Middle frontal gyrus (tissue), 1 donor: ENCODE results near the gene OXA1L.
"Not testable (repeated sequence)": the region's sequence is repeated elsewhere in the genome, so short reads cannot be mapped to it uniquely, and the experiment has no call there.

ENCODE experiments used
- DNase-seq: peaks from one replicate; pipeline ENCODE4 v3.0.0-alpha.2; 2015; ENCODE audit warnings: low spot score; ENCODE audit errors: extremely low spot score

OXA1L gene

DNA sequence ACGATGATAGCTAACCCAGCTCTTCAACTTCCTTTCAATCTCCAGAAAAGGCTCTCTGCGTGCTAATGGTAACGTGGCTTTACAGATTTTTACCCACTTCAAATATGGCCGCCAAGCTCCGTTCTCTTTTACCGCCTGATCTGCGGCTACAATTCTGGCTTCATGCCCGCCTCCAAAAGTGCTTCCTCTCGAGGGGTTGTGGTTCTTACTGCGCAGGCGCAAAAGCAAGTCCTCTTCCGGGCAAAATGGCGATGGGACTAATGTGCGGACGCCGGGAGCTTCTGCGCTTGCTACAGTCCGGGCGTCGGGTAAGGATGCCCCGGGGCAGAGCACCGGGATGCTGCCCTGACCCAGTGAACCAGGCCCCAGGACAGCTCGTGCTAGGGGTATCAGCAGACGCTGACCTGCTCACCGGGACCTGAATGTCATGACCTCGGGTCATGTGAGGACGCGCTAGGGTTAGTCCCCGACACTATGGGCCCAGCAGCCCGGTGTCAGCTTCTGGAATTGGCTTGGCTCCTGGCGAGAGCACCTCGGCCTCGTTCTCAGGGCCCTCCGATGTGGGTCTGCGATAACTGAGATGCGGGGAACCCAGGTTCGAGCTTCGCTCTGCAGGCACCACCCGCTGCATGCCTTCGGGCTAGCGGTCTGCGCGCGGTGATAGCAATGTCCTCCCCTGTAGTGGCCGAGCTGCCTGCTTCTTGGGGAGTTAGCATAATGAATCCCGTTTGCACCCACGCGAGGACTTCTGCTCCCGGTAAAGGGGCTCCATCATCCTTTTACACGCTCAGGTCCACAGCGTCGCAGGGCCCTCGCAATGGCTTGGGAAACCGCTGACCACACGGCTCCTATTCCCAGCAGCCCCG, at the start of gene OXA1L:
TSS of gene OXA1L (plus strand) at position 232 of the 866 bp plus-strand sequence. CDS start at position 246, 14 bp downstream.
- DNase-seq: peak; percentile 91

DNA sequence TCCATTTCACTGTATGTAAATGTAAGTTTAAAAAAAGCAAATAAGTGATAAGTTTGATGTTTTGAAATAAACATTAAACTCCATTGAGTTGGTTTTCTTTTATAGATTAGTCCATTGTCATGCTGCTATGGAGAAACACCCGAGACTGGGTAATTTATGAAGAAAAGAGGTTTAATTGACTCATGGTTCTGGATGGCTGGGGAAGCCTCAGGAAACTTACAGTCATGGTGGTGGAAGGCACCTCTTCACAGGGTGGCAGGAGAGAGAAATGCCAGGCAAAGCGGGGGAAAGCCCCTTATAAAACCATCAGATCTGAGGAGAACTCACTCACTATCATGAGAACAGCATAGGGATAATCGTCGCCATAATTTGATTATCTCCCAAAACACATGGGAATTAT, 48.4 kb upstream of the OXA1L start:
- no peak for DNase-seq

- DNase-seq: no peak
Observed at GRCh38 chr14:22721213-22721612, 45.3 kb upstream of the OXA1L start.

DNA sequence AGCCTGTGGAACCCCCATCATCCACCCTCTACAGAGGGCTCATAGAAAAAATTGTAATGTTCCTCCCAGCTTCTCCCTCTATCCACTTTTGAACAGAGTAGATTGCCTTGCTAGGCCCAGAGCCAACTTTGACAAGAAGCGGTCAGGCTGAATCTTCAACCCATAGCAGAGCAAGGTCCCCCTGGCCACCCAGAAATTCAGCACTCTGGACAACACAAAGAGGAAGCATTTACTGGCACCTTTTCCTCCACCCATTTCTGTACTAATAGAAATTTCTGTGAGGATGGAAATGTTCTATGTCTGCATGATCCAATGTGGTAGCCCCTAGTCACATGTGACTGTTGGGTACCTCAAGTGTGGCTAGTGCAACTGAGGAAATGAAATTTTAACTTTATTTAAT, 42.7 kb upstream of the OXA1L start:
- DNase-seq: no peak

DNA sequence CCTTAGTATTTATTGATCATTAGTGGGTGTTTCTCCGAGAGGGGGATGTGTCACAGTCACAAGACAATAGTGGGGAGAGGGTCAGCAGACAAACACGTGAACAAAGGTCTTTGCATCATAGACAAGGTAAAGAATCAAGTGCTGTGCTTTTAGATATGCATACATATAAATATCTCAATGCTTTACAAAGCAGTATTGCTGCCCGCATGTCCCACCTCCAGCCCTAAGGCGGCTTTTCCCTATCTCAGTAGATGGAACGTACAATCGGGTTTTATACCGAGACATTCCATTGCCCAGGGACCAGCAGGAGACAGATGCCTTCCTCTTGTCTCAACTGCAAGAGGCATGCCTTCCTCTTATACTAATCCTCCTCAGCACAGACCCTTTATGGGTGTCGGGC, 41.6 kb upstream of the OXA1L start:
- not testable (repeated sequence) for DNase-seq

DNA sequence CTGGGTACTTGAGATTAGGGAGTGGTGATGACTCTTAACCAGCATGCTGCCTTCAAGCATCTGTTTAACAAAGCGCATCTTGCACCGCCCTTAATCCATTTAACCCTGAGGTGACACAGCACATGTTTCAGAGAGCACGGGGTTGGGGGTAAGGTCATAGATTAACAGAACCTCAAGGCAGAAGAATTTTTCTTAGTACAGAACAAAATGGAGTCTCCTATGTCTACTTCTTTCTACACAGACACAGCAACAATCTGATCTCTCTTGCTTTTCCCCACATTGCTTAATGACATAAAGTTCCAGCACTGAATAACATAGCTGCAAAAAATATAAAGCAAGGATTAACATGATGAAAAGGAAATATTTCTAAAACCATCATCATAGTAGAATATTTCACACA, 41.1 kb upstream of the OXA1L start:
- not testable (repeated sequence) for DNase-seq

GRCh38 chr14:22726012-22726411, 40.5 kb upstream of the OXA1L start:
- no peak for DNase-seq

GRCh38 chr14:22732062-22732461, 34.4 kb upstream of the OXA1L start:
- DNase-seq: not testable (repeated sequence)

GRCh38 chr14:22733829-22734228, 32.7 kb upstream of the OXA1L start:
- DNase-seq: no peak

GRCh38 chr14:22735096-22735495, 31.4 kb upstream of the OXA1L start:
- DNase-seq: no peak

- DNase-seq: not testable (repeated sequence)
Observed at GRCh38 chr14:22736384-22736783, 30.1 kb upstream of the OXA1L start.

GRCh38 chr14:22737052-22737451, 29.4 kb upstream of the OXA1L start:
- no peak for DNase-seq

GRCh38 chr14:22739423-22739822, 27.1 kb upstream of the OXA1L start:
- DNase-seq: no peak

DNA sequence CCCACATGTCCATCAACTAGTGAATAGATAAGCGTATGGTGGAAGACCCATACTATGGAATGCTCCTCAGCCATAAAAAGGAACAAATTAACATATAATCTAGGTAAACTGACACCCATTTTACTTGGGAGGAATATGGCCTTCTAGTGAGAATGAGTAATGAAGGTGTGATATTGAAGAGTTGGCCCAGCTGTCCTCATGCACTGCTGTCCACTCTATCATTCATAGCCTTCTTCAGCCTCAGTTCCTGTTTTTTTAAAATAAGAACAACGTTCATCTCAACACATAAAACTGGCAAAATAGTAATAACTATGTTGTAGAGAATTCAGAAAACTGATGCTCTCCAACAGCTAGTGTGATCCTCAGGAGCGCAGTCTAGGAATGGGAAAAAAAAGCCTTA, 26.5 kb upstream of the OXA1L start:
- no peak for DNase-seq

- DNase-seq: no peak
Observed at GRCh38 chr14:22747769-22748168, 18.7 kb upstream of the OXA1L start.

DNA sequence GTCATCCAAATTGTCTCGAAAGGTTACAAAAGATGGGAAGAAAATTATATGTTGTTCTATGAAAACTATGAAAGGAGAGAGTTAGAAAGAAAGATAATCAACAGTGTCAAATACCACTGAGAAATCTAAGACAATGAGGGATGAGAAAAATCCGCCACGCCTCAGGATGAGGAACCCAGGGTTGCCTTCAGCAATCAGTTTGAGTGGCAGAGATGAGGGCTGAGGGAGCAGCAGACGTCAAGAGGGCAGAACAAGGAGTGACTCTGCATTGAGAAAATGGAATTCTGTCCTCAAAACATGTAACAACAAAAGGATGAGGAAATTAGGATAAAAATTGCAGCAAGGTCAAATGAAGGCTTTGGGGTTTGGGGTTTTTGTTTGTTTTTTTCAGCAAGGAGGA, 18.3 kb upstream of the OXA1L start:
- no peak for DNase-seq

DNA sequence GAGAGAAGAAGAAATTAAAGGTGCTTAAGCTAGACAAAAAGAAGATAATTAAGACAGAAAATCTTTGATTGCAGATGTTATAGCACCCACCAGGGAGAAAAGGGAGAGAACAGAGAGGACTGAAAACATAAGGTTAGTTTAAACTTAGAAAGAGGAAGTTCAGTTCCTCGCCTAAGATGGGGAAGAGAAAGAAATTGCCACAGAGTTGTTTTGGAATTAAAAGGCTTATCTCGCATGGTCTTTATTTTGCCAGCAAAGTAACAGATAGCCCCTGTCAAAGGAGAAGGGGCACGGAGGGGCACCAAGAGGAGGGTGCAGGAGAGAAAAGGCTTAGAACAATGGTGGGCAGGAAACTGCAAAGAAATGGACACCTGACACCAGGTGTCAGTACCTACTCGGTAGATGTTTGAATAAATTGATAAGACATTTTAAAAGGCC, 17.8 kb upstream of the OXA1L start:
- no peak for DNase-seq

DNA sequence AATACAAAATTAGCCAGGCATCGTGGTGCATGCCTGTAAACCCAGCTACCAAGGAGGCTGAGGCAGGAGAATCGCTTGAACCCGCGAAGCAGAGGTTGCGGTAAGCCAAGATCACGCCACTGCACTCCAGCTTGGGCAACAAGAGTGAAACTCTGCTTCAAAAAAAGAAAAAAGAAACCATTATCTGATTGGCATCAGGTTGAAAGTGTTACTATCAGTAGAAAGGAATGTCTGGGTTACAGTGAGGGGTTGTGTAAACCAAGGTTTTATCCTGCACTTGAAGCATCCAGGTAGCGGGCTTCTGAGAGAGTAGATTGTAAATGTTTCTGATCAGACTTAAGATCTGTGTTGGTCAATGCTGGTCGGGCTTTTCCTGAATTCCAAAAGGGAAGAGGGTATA, 14.1 kb upstream of the OXA1L start:
- no peak for DNase-seq

DNA sequence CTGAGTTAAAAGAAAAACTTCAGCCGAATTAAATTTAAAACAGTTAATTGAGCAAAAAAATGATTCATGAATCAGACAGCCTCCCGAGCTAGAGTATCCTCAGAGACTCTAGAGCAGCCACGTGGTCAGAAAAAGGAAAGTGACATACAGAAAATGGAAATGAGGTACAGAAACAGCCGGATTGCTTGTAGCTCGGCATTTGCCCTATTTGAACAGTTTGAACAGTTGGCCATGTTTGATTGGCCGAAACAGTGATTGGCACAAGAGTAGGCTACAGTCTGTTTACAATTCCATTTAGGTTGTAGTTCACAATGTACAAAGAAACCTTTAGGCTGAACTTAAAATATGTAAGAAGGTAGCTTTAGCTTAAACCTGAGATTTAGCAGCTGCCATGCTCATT, 12.9 kb upstream of the OXA1L start:
- DNase-seq: no peak

- DNase-seq: not testable (repeated sequence)
Observed at GRCh38 chr14:22757972-22758650, 8.4 kb upstream of the OXA1L start.

DNA sequence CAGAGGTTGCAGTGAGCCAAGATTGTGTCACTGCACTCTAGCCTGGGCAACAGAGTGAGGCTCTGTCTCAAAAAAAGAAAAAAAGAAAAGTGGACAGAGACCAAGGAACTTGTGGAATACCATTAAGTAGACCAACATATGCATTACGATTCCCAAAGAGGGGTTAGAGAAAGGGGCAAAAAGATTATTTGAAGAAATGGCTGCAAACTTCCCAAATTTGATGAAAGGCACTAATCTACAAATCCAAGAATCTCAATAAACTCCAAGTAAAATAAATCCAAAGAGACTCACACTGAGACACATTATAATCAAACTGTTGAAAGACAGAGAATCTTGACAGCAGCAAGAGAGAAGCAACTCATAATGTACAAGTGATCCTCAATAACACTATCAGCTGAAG, 4.8 kb upstream of the OXA1L start:
- DNase-seq: no peak

- no peak for DNase-seq
Observed at GRCh38 chr14:22764382-22764781, 2.1 kb upstream of the OXA1L start.

DNA sequence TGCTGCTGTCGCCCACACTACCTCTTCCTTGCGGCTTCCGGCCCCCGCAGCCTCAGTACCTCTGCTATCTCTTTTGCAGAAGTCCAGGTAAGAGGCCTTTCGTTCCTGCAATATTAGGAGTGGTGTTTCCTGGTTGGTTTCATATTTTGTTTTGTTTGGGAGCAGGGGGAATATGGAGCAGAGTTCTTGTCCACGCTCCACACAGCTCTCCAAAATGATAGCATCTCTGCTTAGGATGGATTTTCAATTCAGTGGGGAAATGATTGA, 768 bp downstream of the OXA1L start:
- no peak for DNase-seq
